GM19023 (cell line): ENCODE data around the gene PTPRN2.
"Not testable (repeated sequence)": the region's sequence is repeated elsewhere in the genome, so short reads cannot be mapped to it uniquely, and the experiment has no call there.

Experiments
- ATAC-seq: cut with Tn5 transposase; IDR thresholded peaks from one replicate; pipeline ENCODE4 v1.9.1; 2021; ENCODE audit warnings: mild to moderate bottlenecking, moderate library complexity; ENCODE audit not compliant: unreplicated experiment

The PTPRN2 gene

DNA sequence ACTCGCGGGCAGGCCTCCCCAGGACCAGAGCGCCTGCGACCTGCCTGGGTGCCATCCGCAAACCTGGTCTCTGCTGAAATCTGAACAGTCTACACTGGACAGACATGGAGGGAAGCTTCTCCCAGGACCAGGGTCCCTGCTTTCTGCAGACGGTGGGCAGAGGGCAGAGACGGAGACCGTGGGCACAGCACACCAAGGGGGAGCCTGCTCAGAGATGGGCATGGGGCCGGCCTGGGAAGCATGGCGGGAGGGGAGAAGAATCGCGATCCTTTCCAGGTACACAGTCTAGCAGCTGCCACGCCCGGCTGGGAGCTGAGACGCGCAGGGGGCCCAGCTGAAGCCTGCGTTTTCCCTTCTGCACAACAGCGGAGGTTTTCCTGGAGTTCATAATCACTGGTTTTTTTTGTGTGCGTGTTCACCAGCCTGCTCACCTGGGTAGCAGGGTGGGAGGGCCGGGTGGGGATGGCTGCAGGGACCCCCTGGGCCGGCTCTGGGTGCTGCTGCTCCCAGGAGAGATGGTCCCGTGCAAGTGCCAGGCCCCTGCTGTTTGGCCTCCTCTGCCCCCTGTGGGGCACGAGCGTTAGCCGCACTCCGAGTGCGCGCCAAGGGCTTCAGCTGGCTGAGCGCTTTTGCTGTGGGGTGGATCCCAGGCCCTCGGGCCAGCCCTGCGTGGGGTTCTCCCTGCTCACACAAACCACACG, 802.0 kb downstream of the PTPRN2 start:
- ATAC-seq: no peak

DNA sequence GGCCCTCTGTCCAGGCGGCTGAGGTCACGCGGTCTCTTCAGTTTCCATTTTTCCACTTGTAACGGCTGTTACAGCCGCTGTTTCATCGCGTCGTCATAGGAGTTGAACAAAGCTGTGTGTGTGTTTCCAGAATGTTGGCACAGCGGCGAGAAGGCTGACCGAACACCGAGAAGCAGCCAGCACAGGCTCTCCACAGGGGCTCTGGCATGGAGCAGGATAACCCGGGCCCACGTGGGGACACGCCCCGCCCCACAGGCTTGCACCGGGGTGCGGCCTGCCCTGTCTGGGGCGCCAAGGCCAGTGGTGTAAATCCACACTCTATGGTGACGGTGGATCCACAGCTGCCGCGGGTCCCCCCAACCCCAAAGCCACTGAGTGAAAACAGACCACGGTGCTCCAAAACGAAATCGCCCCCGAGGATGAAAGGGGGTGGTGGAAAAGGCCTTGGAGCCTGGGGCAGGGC, 802.6 kb downstream of the PTPRN2 start:
- ATAC-seq: no peak

- ATAC-seq: no peak
These were observed 803.4 kb downstream of the PTPRN2 start for GRCh38 chr7:157784041-157784835.

DNA sequence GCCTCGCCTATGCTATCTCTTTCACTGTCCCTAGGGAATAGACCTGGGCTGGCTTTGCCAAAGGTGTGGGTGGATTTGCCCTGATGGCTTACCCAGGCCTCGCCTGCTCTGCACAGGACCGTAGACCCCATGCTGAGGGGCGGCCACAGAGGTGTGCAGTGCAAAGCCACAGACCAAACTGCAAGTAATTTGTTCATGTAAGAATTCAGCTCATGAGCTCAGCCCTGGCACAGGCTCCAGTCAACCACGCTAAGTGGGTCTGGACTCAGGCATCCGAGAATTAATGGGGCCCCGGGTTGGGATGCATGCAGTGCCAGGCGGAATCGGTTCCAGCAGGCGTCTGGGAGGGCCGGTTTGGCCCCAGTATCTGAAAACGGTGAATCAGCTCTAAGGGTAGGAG, 805.6 kb downstream of the PTPRN2 start:
- ATAC-seq: no peak

- no peak for ATAC-seq
These were observed 806.9 kb downstream of the PTPRN2 start for GRCh38 chr7:157780721-157781120.

DNA sequence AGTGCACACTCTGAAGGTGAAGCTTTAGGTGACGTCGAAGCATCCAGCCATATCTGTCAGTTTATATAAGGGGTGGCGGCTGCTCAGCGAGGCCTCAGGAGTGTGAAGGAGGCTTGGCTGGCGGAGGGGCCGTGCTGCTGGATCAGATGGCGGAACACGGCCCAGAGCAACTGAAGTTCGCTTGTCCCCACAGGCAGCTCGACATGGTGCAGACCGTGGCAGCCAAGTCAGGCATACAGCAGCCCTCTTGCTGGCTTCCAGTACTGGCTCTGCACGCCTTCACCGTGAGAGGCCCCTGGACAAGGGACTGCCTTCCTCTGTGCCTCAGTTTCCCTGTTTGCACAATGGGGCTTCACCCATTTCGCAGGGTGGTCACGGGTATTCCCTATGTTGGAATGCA, 807.3 kb downstream of the PTPRN2 start:
- ATAC-seq: no peak

DNA sequence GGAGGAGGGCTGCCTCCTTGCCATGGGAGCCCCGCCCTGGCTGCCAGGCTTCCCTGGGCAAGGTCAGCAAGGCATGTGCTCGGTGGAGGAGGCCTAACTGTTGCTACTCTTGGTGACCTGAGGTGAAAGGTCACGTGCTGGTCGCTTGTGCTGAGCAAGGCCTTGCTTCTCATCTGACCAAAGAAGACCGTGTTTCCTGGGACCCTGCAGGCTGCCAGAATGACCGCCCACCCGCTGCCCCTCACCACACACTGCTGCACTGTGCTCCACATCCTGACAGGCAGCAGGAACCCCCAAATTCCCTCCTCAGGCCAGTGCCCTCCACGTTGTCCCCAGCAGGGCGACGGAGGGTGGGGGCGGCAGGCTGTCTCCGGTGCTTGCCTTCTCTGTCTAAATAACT, 808.4 kb downstream of the PTPRN2 start:
- ATAC-seq: no peak

DNA sequence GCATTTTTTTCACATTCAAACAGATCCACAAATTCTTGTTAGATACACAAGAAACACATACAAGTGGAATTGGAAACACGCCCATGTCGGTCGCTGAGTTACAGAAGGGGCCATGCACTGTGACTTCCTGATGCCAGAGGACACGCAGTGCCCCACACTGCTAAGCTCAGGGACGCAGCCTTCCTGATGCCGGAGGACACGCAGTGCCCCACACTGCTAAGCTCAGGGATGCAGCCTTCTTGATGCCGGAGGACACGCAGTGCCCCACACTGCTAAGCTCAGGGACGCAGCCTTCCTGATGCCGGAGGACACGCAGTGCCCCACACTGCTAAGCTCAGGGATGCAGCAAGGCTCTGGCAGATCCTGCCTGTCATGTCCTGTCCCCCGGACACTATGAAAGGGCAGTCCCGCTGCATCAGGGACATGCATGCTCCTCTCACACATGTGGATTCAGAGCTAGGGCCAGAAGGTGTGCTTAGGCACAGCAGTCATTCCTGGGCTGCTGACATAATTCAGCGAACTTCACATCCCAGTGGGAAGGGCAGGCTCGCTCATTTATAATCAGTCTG, 810.3 kb downstream of the PTPRN2 start:
- not testable (repeated sequence) for ATAC-seq

- no peak for ATAC-seq
These were observed 811.9 kb downstream of the PTPRN2 start for GRCh38 chr7:157775560-157776332.

- no peak for ATAC-seq
These were observed 812.5 kb downstream of the PTPRN2 start for GRCh38 chr7:157775021-157775559.

DNA sequence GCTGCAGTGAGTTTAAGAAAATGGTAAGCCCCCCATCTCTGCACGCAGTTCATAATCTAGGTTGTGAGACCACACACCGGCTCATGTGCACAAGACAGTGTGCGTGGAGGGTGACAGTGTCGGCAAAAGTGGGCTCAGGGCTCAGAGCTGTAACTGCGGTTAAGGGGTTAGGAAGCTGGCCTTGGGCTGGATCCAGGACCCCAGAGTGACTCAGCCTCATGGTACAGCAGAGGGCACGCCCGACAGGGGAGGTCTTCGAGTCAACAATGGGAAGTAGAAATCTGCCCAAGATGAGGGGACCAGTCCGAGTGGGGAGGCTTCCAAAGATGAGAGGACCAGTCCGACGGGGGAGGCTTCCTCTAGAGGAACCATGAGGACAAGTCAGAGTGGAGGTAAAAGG, 813.1 kb downstream of the PTPRN2 start:
- ATAC-seq: no peak

- no peak for ATAC-seq
These were observed 814.3 kb downstream of the PTPRN2 start for GRCh38 chr7:157773361-157773760.

DNA sequence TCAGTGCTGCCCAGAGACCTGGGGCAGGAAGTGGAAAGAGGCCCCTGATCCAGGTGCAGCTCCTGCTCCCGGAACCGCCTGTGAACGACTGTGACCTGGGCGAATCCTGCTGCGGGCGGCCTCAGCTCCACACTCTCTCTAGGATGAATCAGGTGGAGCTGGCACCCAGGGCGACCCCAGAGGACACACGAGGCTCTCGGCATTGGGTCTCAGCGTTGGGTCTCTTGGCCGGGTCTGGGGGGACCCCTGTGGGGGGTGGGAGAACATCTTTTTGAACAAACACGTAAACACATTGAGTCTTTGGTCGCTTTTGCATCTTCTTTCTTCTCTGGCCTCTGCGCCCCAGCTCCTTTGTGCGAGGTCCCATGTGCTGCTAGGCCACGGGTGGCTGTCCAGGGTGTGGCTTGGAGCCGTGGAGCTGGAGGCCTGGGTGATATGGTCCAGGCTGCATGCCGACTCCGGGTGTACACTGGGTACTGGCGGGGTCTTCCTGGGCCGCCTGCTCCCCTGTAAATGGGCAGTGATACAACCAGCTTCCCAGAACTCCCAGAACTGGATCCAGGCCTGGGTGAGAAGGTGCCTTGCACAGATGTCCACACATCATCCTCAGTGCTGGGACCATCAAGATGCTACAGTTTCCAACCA, 815.0 kb downstream of the PTPRN2 start:
- no peak for ATAC-seq

DNA sequence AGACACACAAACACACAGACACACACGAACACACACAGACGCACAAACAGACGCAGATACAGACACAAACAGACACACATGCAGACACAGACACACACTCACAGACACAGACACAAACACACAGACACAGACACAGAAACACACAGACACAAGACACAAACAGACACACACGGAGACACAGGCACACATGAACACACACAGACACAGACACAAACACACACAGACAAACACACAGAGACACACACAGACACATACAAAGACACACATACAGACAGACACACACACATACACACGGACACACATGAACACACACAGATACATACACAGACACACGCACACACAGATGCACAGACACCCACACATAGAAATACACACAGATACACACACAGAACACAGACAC, 815.9 kb downstream of the PTPRN2 start:
- ATAC-seq: no peak

DNA sequence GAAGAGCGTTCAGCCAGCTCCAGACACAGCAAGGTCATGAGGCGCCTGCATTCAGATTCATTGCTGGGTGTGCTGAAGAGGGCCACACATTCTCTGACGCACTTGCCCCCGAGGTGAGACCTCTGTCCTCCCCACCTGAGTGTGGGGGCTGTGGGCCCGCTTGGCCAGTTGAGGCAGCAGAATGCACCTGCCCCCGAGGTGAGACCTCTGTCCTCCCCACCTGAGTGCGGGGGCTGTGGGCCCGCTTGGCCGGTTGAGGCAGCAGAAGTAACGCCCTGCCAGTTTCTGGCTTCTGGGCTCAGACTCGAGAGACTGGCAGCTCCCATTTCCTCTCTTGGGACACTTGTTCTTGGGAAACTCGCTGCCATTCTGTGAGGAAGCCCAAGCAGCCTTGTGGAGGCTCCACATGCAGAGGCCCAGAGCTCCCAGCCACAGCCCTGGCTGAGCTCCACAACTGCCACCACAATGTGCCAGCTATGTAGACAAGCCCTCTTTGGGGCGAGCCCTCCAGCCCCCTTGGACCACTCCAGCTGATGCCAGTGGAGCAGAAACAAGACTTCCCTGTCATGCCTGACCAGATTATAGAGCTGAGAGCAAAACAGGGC, 816.8 kb downstream of the PTPRN2 start:
- ATAC-seq: no peak

DNA sequence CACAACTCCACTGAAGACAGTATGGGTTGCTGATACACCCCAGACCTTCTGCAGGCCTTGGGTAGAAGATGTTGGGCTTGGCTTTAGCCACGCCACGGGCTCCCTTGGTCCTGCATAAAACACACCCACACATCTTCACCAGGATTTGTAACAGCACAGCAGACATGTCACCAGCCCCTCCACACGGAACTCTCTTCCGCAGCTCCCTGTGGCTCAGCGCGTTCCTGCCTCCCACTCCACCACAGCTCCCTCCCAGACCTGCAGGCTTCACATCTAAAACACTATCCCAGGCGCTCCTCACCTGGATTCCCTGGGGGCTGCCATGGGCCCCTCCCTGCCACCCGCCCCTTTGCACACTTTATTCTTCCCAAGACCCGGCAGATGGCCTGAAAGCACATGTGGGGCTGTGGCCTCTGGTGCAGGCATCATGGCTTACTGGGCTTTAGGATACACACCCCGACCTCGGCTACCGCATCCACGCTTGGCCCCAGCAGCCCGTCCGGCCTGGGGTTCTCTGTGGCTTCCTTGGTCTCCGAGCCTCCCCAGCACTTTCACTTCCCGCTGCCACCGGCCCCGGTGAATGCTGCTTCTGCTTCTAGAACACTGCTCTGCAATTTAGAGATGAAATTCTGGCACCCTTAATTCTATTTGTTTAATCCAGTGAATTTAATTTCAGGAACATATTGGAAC, 818.0 kb downstream of the PTPRN2 start:
- no peak for ATAC-seq

DNA sequence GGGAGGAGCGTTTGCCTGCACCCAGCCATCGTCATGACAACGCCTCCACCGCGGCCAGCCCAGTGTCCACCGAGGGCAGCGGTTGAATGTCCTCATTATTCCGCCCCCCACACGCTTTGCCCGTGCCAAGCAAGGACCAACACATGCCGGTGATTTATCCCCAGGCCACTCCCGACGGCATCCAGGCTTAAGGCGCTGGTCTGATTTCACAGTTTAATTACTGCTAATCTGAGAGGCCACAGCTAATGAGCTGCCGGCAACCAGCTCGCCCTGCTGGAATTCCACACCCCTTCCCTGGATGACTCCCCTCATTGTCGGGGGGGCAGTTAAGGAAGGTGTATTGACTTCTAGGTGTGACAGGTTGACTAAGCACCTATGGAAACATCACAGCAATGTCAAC, 818.5 kb downstream of the PTPRN2 start:
- no peak for ATAC-seq

DNA sequence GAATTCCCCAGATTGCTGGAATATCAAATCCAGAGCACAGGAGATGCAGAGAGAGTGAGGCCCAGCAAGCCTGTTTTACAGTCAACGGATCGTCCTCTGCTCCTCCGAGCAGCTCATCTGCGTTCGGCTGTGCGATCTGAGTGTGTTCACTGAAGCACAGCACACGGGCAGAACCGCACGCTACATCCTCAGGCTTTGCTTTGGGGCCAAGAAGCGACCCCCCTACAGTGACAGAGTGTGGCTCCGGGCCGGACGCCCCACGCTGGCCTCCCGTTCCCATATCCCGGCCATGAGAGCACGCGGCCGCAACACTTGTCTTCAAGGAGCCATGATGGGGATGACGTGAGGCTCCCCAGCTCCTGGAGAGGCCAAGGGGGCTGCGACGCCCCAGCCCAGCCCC, 819.4 kb downstream of the PTPRN2 start:
- no peak for ATAC-seq

GRCh38 chr7:157767506-157768197, 820.0 kb downstream of the PTPRN2 start:
- no peak for ATAC-seq
